C4-2B (cell line): ENCODE data around the gene LZTR1.

Source experiments
- H3K27ac ChIP-seq: fragments of 450-650 bp; 2 replicates; pipeline ENCODE4 v1.5.1; 2017
- ZFX ChIP-seq: fragments of 450-650 bp; IDR thresholded peaks from 2 replicates; pipeline ENCODE4 v1.6.1; 2017
- TF ChIP-seq, protein P1 (sequence below): fragments of 450-650 bp; conservative IDR thresholded peaks from 2 replicates; pipeline ENCODE4 v1.5.1; 2017; ENCODE audit warnings: mild to moderate bottlenecking

LZTR1 gene

DNA sequence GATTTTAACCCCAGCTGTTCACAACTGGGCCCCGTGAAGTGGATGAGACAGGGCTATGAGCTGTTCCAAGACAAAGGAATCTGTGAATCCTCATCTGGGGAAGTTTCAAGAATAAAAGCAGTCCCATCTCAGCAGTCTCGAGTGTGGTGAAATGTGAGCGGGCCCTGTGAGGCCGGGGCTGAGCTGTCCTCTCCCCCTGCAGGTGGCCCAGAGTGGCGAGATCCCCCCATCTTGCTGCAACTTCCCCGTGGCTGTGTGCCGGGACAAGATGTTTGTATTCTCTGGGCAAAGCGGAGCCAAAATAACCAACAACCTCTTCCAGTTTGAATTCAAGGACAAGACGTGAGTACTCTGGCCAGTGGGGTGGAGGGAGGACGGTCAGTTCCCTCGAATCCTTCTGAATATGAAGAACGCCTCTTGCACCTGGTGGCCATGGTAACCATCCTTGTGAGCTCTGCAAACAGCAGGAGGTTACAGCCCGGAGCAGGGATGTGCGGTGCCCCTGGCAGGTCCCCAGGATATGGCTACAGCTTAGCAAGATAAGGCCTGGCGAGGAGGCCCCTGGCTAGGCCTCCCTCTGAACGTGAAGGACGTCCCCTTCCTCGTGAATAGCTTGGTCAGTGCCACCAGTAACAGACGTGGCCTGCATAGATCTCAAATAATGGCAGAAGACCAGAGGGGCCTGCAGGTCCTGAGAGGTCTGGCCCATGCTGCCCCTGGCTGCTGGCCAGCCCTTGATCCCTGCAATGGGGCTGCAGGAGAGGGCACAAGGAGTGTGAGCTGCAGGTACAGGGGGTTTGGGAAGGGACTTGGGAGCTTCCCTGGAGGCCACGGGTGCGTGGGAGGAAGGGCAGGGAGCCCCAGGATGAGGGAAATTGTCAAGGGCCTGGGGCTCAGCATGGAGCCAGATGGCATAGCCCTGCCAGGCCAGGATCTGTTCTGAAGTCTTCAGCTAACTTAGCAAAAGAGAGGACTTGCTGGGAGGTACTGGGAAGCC is 8.4 kb downstream of the LZTR1 start:
- no peak overlapping the region for H3K27ac ChIP-seq
- TF ChIP-seq, protein P1, sequence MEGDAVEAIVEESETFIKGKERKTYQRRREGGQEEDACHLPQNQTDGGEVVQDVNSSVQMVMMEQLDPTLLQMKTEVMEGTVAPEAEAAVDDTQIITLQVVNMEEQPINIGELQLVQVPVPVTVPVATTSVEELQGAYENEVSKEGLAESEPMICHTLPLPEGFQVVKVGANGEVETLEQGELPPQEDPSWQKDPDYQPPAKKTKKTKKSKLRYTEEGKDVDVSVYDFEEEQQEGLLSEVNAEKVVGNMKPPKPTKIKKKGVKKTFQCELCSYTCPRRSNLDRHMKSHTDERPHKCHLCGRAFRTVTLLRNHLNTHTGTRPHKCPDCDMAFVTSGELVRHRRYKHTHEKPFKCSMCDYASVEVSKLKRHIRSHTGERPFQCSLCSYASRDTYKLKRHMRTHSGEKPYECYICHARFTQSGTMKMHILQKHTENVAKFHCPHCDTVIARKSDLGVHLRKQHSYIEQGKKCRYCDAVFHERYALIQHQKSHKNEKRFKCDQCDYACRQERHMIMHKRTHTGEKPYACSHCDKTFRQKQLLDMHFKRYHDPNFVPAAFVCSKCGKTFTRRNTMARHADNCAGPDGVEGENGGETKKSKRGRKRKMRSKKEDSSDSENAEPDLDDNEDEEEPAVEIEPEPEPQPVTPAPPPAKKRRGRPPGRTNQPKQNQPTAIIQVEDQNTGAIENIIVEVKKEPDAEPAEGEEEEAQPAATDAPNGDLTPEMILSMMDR: no peak
- no peak for TF ChIP-seq ZFX

DNA sequence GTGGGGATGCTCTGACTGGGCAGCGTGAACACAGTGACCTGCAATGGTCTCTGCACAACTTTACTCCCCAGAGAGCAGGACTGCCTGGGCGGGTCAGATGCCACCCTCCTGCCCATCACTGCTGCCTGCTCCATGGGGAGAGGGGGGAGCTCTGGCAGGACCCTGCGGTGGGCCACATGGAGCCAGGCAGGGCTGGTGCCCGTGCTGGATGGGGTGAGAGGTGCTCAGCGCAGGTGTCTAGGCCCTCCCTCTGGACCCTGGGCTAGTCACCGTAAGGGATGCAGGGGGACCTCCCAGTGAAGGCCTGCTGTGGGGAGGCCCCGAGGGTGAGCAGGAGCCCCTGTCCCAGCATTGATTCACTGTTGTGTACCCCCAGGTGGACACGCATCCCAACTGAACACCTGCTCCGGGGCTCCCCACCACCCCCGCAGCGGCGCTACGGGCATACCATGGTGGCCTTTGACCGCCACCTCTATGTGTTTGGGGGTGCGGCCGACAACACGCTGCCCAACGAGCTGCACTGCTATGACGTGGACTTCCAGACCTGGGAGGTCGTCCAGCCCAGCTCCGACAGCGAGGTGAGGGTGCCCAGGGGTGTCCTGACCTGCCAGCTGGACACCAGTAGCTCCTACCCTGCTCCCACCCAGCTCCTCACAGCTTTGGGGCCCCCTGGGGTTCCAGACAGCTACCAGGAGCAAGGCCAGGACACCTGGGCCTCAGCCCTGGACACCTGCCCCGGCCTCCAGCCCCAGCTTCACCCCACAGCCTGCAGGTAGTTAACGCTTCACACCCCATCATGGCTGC is 9.4 kb downstream of the LZTR1 start:
- H3K27ac ChIP-seq: no peak overlapping the region
- TF ChIP-seq ZFX: no peak
- TF ChIP-seq, protein P1: no peak

DNA sequence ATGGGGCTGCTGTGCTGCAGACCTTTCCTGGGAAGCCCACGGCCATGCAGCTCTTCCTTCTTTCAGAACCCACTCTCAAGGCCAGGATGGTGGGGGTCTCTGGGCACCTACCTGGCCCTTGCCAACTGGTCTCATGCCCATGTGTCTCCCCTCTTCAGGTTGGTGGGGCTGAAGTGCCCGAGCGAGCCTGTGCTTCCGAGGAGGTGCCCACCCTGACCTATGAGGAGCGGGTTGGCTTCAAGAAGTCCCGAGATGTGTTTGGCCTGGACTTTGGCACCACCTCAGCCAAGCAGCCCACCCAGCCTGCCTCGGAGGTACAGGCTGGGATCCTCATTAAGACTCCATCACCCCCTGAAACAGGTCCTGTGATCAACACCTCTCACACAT is 10.0 kb downstream of the LZTR1 start:
- no peak for TF ChIP-seq ZFX
- TF ChIP-seq, protein P1: no peak
- H3K27ac ChIP-seq: no peak overlapping the region

DNA sequence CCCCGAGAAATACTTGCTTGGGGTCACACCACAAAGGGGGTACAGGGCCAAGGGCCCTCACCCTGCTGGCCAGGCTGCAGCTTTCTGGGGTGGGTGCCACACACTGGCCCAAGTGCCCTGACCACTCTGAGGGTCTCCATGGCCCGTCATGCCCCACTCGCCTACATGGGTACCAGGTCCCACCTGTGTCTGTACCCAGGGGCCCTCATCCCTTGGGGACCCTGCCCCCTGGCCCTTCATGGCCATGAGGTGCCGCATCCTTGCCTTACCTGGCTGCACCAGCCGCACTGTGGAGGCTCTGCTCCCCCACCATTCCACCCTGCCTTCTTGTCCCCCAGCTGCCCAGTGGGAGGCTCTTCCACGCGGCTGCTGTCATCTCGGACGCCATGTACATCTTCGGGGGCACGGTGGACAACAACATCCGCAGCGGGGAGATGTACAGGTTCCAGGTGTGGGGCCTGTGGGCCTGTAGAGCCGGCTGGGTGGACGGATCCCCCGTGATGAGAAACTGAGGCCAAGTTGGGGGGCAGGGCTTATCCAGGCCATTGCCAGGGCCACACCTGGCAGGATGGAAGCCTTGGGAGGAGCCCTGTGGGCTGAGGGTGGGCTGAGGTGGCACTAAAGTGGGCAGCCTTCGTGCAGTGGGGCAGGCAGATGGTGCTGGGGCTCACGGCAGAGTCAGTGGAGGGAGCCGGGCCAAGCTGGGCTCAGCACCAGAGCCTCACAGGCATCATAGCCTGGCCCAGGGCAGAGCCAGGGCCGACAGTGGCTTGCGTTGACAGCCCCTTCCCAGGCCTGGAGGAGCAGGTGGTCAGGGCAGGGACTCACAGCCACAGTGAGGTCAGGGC is 10.6 kb downstream of the LZTR1 start:
- TF ChIP-seq ZFX: no peak
- TF ChIP-seq, protein P1: no peak
- no peak overlapping the region for H3K27ac ChIP-seq

DNA sequence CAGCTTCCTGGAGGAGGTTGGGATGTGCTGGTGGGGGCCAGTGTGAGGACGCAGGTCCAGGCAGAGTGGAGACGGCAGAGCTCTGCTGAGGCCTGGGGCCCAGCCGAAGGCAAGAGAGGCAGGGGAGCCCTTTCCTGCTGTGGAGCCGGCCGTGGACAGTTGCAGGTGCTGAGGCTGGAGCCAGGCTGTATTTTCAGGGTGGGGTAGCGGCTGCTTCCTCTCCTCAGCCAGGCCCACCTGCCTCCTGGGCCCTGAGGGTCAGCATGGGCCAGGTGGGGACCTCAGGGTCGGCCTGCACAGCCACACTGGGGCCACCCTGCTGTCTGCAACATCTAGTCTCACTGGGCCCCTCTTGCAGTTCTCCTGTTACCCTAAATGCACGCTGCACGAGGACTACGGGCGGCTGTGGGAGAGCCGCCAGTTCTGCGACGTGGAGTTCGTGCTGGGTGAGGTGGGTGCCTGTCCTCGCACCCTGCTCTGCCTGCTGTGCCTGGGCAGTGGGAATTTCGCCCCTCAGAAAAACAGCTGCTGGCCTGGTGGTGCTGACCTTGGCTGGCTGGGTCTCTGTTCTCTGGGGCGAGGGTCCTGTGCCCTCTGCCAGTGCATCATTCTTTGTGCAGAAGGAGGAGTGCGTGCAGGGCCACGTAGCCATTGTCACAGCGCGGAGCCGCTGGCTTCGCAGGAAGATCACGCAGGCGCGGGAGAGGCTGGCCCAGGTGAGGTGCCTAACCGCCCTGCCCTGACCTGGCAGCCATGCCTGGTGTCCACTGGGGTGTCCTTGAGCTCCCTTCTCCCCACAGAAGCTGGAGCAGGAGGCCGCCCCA is 11.4 kb downstream of the LZTR1 start:
- no peak for TF ChIP-seq ZFX
- TF ChIP-seq, protein P1: no peak
- H3K27ac ChIP-seq: no peak overlapping the region

DNA sequence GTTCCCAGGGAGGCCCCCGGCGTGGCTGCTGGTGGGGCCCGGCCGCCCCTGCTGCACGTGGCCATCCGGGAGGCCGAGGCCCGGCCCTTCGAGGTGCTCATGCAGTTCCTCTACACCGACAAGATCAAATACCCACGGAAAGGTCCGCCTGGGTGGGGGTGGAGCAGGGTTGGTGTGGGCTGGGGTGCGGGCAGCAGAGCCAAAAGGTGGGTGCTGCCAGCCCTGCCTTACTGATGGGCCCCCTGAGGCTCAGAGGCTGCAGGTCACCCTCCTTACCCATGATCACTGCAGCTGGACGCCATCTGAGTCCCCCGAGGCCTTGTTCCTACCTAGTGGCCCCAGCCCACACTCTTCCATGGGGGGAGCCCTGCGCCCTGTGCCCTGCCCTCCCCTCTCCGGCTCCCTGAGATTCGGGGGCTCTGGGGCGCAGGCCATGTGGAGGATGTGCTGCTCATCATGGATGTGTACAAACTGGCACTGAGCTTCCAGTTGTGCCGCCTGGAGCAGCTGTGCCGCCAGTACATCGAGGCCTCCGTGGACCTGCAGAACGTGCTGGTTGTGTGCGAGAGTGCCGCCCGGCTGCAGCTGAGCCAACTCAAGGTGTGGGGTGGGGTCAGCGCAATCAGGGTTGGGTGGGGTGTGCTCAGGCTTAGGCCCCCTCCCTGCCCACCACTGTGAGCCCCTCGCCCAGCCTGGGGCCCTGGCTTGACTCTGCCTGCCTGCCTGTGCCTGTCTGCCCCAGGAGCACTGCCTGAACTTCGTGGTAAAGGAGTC is 12.2 kb downstream of the LZTR1 start:
- no peak overlapping the region for H3K27ac ChIP-seq
- no peak for TF ChIP-seq ZFX
- TF ChIP-seq, protein P1: no peak
